22Rv1 (cell line): ENCODE data around the gene WDR48.

ENCODE experiments used
- ZFX ChIP-seq: fragments of 450-650 bp; IDR thresholded peaks from 2 replicates; pipeline ENCODE4 v1.6.1; 2017; ENCODE audit warnings: antibody characterized with exemption, borderline replicate concordance
- TF ChIP-seq, protein P1 (sequence below): fragments of 450-650 bp; IDR thresholded peaks from 2 replicates; pipeline ENCODE4 v1.5.1; 2017; ENCODE audit warnings: mild to moderate bottlenecking

DNA sequence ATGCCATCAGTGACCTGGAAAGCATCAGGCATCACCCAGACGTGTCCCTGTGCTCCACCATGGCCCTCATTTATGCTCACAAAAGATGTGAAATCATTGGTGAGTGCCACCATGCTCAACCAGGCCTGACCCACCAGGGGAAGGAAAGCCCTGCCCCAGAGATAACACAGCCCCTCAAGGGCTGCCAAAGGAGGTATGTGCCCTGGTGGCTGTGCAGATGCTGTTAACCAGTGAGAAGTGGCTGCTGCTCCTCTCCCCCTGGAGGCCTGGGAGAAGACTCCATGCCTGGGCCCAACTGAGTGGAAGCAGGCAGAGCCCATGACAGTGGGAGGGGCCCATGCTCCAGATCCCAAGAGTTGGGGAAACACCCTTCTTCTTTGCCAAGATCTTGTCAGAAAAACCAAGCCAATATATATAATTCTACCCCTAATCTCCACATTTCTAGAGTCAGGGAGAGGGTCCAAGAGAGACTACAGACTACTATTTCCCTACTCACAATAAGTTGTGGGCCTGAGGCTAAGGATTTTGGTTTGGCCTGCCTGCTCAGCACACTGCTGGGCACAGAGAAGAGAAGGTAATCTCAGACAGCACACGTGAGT lies 58.3 kb downstream of the WDR48 start:
- TF ChIP-seq, protein P1, sequence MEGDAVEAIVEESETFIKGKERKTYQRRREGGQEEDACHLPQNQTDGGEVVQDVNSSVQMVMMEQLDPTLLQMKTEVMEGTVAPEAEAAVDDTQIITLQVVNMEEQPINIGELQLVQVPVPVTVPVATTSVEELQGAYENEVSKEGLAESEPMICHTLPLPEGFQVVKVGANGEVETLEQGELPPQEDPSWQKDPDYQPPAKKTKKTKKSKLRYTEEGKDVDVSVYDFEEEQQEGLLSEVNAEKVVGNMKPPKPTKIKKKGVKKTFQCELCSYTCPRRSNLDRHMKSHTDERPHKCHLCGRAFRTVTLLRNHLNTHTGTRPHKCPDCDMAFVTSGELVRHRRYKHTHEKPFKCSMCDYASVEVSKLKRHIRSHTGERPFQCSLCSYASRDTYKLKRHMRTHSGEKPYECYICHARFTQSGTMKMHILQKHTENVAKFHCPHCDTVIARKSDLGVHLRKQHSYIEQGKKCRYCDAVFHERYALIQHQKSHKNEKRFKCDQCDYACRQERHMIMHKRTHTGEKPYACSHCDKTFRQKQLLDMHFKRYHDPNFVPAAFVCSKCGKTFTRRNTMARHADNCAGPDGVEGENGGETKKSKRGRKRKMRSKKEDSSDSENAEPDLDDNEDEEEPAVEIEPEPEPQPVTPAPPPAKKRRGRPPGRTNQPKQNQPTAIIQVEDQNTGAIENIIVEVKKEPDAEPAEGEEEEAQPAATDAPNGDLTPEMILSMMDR, result no peak
- no peak for TF ChIP-seq ZFX
